Calu3 (cell line): ENCODE measurements around the gene CTIF. TPM values are rescaled to one million over a fixed set of nuclear protein-coding genes. Genes with fewer than 3 reads are reported as not detected.

Experiments
- BruUV-seq: library from RNA; stranded (reverse); fragments of 400-500 nt; replicated peaks from 2 replicates; lab custom pipeline; 2021; lab: Mats Ljungman, UMichigan
- CTCF ChIA-PET: fragments of 300-600 bp; sonication (Branson Sonifier 250); formaldehyde crosslinking; loops from one replicate; lab custom pipeline; 2022; ENCODE audit warnings: antibody characterized with exemption; lab: Charles Lee
- DNase-seq: peaks from one replicate; pipeline ENCODE4 v3.0.0; 2022
- H3K27ac Mint-ChIP-seq: one replicate; pipeline ENCODE4 v1.8.0; 2022; ENCODE audit warnings: mixed read lengths; ENCODE audit not compliant: unreplicated experiment
- H3K27me3 Mint-ChIP-seq: one replicate; pipeline ENCODE4 v1.8.0; 2022; ENCODE audit warnings: mixed read lengths; ENCODE audit not compliant: unreplicated experiment
- H3K36me3 Mint-ChIP-seq: one replicate; pipeline ENCODE4 v1.8.0; 2022; ENCODE audit warnings: mild to moderate bottlenecking, moderate library complexity, mixed read lengths; ENCODE audit not compliant: insufficient read depth, unreplicated experiment
- H3K4me1 Mint-ChIP-seq: one replicate; pipeline ENCODE4 v1.8.0; 2022; ENCODE audit warnings: mild to moderate bottlenecking, low read depth, mixed read lengths; ENCODE audit not compliant: unreplicated experiment
- H3K4me3 Mint-ChIP-seq: one replicate; pipeline ENCODE4 v1.8.0; 2022; ENCODE audit warnings: mild to moderate bottlenecking, low read depth, moderate library complexity, mixed read lengths; ENCODE audit not compliant: unreplicated experiment
- H3K9me3 Mint-ChIP-seq: one replicate; pipeline ENCODE4 v1.8.0; 2022; ENCODE audit warnings: low read depth, mixed read lengths; ENCODE audit not compliant: unreplicated experiment
- CTCF ChIP-seq: fragments of 200-600 bp; IDR thresholded peaks from one replicate; pipeline ENCODE4 v1.8.0; 2022; ENCODE audit warnings: antibody characterized with exemption; ENCODE audit not compliant: unreplicated experiment
- intact Hi-C: fragments of 100-400 bp; cut with micrococcal nuclease; formaldehyde crosslinking; loops from one replicate; pipeline ENCODE4 v1.10.0; 2022; ENCODE audit not compliant: unreplicated experiment
- total RNA-seq: library from RNA; stranded (reverse); gene quantifications from 2 replicates; pipeline ENCODE4 v1.2.3, GENCODE V29; 2022

Gene CTIF
- total RNA-seq, 1 experiment from 2014 or later: 40.8 TPM

GRCh38 chr18:48784656-48785055, 245.8 kb downstream of the CTIF start:
- Mint-ChIP-seq H3K4me1 (peaks cover under 1% of the 10 kb centered on the region), H3K4me3 (no peak overlapping the region), H3K27ac (no peak overlapping the region), H3K36me3 (peaks cover 4% of the 10 kb centered on the region), H3K27me3 (no peaks in the 10 kb centered on the region), H3K9me3 (no peaks in the 10 kb centered on the region)
- BruUV-seq: no TSS peak
- intact Hi-C loops: no loop called here
- TF ChIP-seq CTCF: no peak
- no peak for DNase-seq
- CTCF ChIA-PET: no interaction called here

- Mint-ChIP-seq H3K36me3 (peaks cover 7% of the 10 kb centered on the region), H3K4me3 (no peak overlapping the region), H3K27me3 (no peaks in the 10 kb centered on the region), H3K4me1 (peaks cover 5% of the 10 kb centered on the region), H3K9me3 (no peaks in the 10 kb centered on the region), H3K27ac (no peak overlapping the region)
- no peak for TF ChIP-seq CTCF
- BruUV-seq: no TSS peak
- DNase-seq: no peak
- CTCF ChIA-PET: no interaction called here
- intact Hi-C loops: no loop called here
Observed at GRCh38 chr18:48785091-48785614, 246.3 kb downstream of the CTIF start.

GRCh38 chr18:48785736-48786454, 247.1 kb downstream of the CTIF start:
- CTCF ChIA-PET: no interaction called here
- Mint-ChIP-seq H3K4me3 (no peak overlapping the region), H3K9me3 (no peaks in the 10 kb centered on the region), H3K4me1 (peaks cover 12% of the 10 kb centered on the region), H3K27ac (no peak overlapping the region), H3K27me3 (no peaks in the 10 kb centered on the region), H3K36me3 (peaks cover 6% of the 10 kb centered on the region)
- intact Hi-C loops: no loop called here
- no peak for DNase-seq
- TF ChIP-seq CTCF: no peak
- BruUV-seq: no TSS peak

- Mint-ChIP-seq H3K27me3 (no peaks in the 10 kb centered on the region), H3K4me1 (peaks cover 12% of the 10 kb centered on the region), H3K27ac (no peak overlapping the region), H3K36me3 (peaks cover 6% of the 10 kb centered on the region), H3K4me3 (no peak overlapping the region), H3K9me3 (peaks cover under 1% of the 10 kb centered on the region)
- CTCF ChIA-PET: no interaction called here
- BruUV-seq: no TSS peak
- intact Hi-C loops: no loop called here
- TF ChIP-seq CTCF: no peak
- no peak for DNase-seq
Observed at GRCh38 chr18:48786455-48787202, 247.8 kb downstream of the CTIF start.
